HCT116 (cell line): ENCODE results near the gene SOCS4. TPM values are rescaled to one million over a fixed set of nuclear protein-coding genes. Genes with fewer than 3 reads are reported as not detected.

Experiments used
- ATAC-seq: fragments of 200-7000 bp; cut with Tn5 transposase; 2 replicates; pipeline ENCODE4 v1.9.1; 2020; ENCODE audit warnings: mild to moderate bottlenecking, moderate library complexity
- BruUV-seq: library from RNA; stranded (reverse); fragments of 400-500 nt; replicated peaks from 2 replicates; lab custom pipeline; 2021; lab: Mats Ljungman, UMichigan
- CTCF ChIA-PET: fragments of 300-600 bp; sonication (Branson Sonifier 250); formaldehyde crosslinking; loops from one replicate; lab custom pipeline; 2021; ENCODE audit warnings: antibody characterized with exemption; lab: Charles Lee
- POLR2A ChIA-PET: fragments of 300-600, 350-600 bp; sonication (Branson Sonifier 250); formaldehyde crosslinking; loops from one replicate; lab custom pipeline; 2021; ENCODE audit warnings: antibody characterized with exemption; lab: Charles Lee
- RAD21 ChIA-PET, 2 experiments: fragments of 300-600 bp; sonication (Branson Sonifier 250); formaldehyde crosslinking; loops; one replicate each; lab custom pipeline; 2023; ENCODE audit warnings: low total read pairs in 2 of 2; ENCODE audit not compliant: uncharacterized antibody in 2 of 2, unreplicated experiment in 2 of 2, low non-redundant PET in 1 of 2; lab: Charles Lee
- DNase-seq: peaks from one replicate; pipeline ENCODE4 v3.0.0-alpha.2; 2010; ENCODE audit warnings: low read depth, low spot score
- H2AFZ ChIP-seq: fragments of 200-600 bp; shearing (Covaris generic), sonication (generic); 2 replicates; pipeline ENCODE4 v1.6.1; 2017; ENCODE audit warnings: low read depth, mixed run types, mixed read lengths, antibody characterized with exemption, low read length; ENCODE audit not compliant: poor library complexity, severe bottlenecking
- H3K27ac ChIP-seq: 2 replicates; pipeline ENCODE4 v1.5.1; 2012; ENCODE audit warnings: low read depth, low read length
- H3K27me3 ChIP-seq: fragments of 200-600 bp; sonication (generic); 2 replicates; pipeline ENCODE4 v1.6.1; 2016; ENCODE audit warnings: mixed run types, low read length, mixed read lengths; ENCODE audit not compliant: insufficient read depth
- H3K36me3 ChIP-seq, 2 experiments: fragments of 200-500 bp in 1 of 2; fragments of 200-600 bp in 1 of 2; sonication (Bioruptor generic) in 1 of 2; sonication (generic) in 1 of 2; 2 replicates each; pipeline versions ENCODE4 v1.5.1 to v1.6.1; 2014 to 2016; ENCODE audit warnings: low read length in 2 of 2, inconsistent platforms in 1 of 2, mixed read lengths in 1 of 2, mixed run types in 1 of 2; ENCODE audit not compliant: insufficient read depth in 2 of 2, control insufficient read depth in 1 of 2
- H3K4me1 ChIP-seq, 2 experiments: fragments of 200-600 bp in 1 of 2; sonication (generic) in 1 of 2; 2 replicates each; pipeline versions ENCODE4 v1.5.1 to v1.6.1; 2012 to 2017; ENCODE audit warnings: low read length in 2 of 2, inconsistent platforms in 1 of 2, mild to moderate bottlenecking in 1 of 2, mixed read lengths in 1 of 2, mixed run types in 1 of 2, moderate library complexity in 1 of 2; ENCODE audit not compliant: insufficient read depth in 2 of 2, control insufficient read depth in 1 of 2
- H3K4me2 ChIP-seq: fragments of 200-600 bp; sonication (generic); 2 replicates; pipeline ENCODE4 v1.6.1; 2017; ENCODE audit warnings: mixed run types, low read length, mixed read lengths
- H3K4me3 ChIP-seq, 2 experiments: fragments of 200-600 bp in 1 of 2; sonication (generic) in 1 of 2; replicated peaks in 1 of 2; 2 replicates each; pipeline ENCODE4 v1.5.1; 2011 to 2016; ENCODE audit warnings: low read length in 2 of 2, control low read depth in 1 of 2, low read depth in 1 of 2, mild to moderate bottlenecking in 1 of 2, mixed read lengths in 1 of 2, mixed run types in 1 of 2
- H3K79me2 ChIP-seq: fragments of 200-600 bp; sonication (generic); 2 replicates; pipeline ENCODE4 v1.6.1; 2017; ENCODE audit warnings: mild to moderate bottlenecking, mixed run types, low read length, moderate library complexity, mixed read lengths; ENCODE audit not compliant: insufficient read depth
- H3K9ac ChIP-seq: fragments of 200-600 bp; sonication (generic); 2 replicates; pipeline ENCODE4 v1.6.1; 2016; ENCODE audit warnings: low read length, mixed read lengths
- H3K9me2 ChIP-seq: fragments of 200-600 bp; sonication (generic), shearing (Covaris generic); 2 replicates; pipeline ENCODE4 v1.6.1; 2017; ENCODE audit warnings: mixed run types, mild to moderate bottlenecking, moderate library complexity; ENCODE audit not compliant: insufficient read depth
- H3K9me3 ChIP-seq, 2 experiments: fragments of 200-500 bp in 1 of 2; fragments of 200-600 bp in 1 of 2; sonication (Bioruptor generic) in 1 of 2; sonication (generic) in 1 of 2; 2 replicates each; pipeline ENCODE4 v1.6.1; 2014 to 2017; ENCODE audit warnings: low read length in 2 of 2, mixed read lengths in 2 of 2, inconsistent platforms in 1 of 2, low read depth in 1 of 2, mild to moderate bottlenecking in 1 of 2, mixed run types in 1 of 2, moderate library complexity in 1 of 2; ENCODE audit not compliant: control insufficient read depth in 1 of 2, insufficient read depth in 1 of 2
- H4K20me1 ChIP-seq: fragments of 200-600 bp; sonication (generic), shearing (Covaris generic); 2 replicates; pipeline ENCODE4 v1.6.1; 2017; ENCODE audit warnings: mixed run types, mild to moderate bottlenecking, moderate library complexity; ENCODE audit not compliant: insufficient read depth
- CBX3 ChIP-seq: IDR thresholded peaks from 2 replicates; pipeline ENCODE4 v1.6.1; 2012; ENCODE audit warnings: low read depth
- CTCF ChIP-seq, 3 experiments: fragments of 200-600 bp in 1 of 3; sonication (generic) in 1 of 3; IDR thresholded peaks in 2 of 3; conservative IDR thresholded peaks in 1 of 3; 2 replicates each; pipeline ENCODE4 v1.5.1; 2012 to 2017; ENCODE audit warnings: low read depth in 2 of 3, low read length in 2 of 3, antibody characterized with exemption in 1 of 3, borderline replicate concordance in 1 of 3, control low read depth in 1 of 3, mild to moderate bottlenecking in 1 of 3, mixed read lengths in 1 of 3, mixed run types in 1 of 3, moderate library complexity in 1 of 3; ENCODE audit not compliant: insufficient read depth in 1 of 3
- EZH2phosphoT487 ChIP-seq: fragments of 200-600 bp; IDR thresholded peaks from 2 replicates; pipeline ENCODE4 v1.6.1; 2018; ENCODE audit warnings: antibody characterized with exemption, borderline replicate concordance
- FOSL1 ChIP-seq: IDR thresholded peaks from 2 replicates; pipeline ENCODE4 v1.6.1; 2012; ENCODE audit warnings: low read depth
- POLR2A ChIP-seq: IDR thresholded peaks from 2 replicates; pipeline ENCODE4 v1.7.0; 2011; ENCODE audit warnings: borderline replicate concordance; ENCODE audit not compliant: insufficient read depth, insufficient read length; ENCODE audit errors: extremely low read depth
- POLR2AphosphoS5 ChIP-seq: IDR thresholded peaks from 2 replicates; pipeline ENCODE4 v1.6.1; 2011; ENCODE audit warnings: mild to moderate bottlenecking, low read depth, low read length, moderate library complexity
- REST ChIP-seq: IDR thresholded peaks from 2 replicates; pipeline ENCODE4 v1.6.1; 2012; ENCODE audit warnings: low read depth
- SIN3A ChIP-seq: IDR thresholded peaks from 2 replicates; pipeline ENCODE4 v1.6.1; 2012; ENCODE audit warnings: low read depth
- ZBTB33 ChIP-seq: IDR thresholded peaks from 2 replicates; pipeline ENCODE4 v1.6.1; 2011; ENCODE audit warnings: mild to moderate bottlenecking, low read length, moderate library complexity; ENCODE audit not compliant: insufficient replicate concordance; ENCODE audit errors: extremely low read depth
- ZNF274 ChIP-seq: fragments of 200-500 bp; sonication (Bioruptor generic); IDR thresholded peaks from 2 replicates; pipeline ENCODE4 v1.6.1; 2014; ENCODE audit warnings: mild to moderate bottlenecking, low read depth, low read length, inconsistent platforms
- intact Hi-C: fragments of 100-400 bp; cut with micrococcal nuclease; formaldehyde crosslinking; loops from 2 replicates; pipeline ENCODE4 v1.10.0; 2022
- total RNA-seq: library from RNA; stranded (reverse); gene quantifications from one replicate; pipeline ENCODE4 v1.2.1, GENCODE V29; 2021; ENCODE audit not compliant: unreplicated experiment

SOCS4 gene
- total RNA-seq, 1 experiment from 2014 or later = 23.7 TPM

- TF ChIP-seq REST (no peak), POLR2AphosphoS5 (peak; percentile 77), EZH2phosphoT487 (no peak)
- TF ChIP-seq, all 23 proteins: peak for 12
Observed at GRCh38 chr14:55026793-55027561, at the start of gene SOCS4, which contains the start of gene WDHD1 (continued).

- H3K4me1 ChIP-seq = no peaks in the 10 kb centered on the region
- no peaks in the 10 kb centered on the region for H3K9me2 ChIP-seq
- no peaks in the 10 kb centered on the region for H3K27me3 ChIP-seq
- no peaks in the 10 kb centered on the region for H3K79me2 ChIP-seq
- H2AFZ ChIP-seq = no peak overlapping the region
- H3K27ac ChIP-seq = no peak overlapping the region
- ATAC-seq (no peak), DNase-seq (no peak)
- intact Hi-C loops = no loop called here
- ChIA-PET RAD21 (no interaction called here), POLR2A (no interaction called here), CTCF (no interaction called here)
- H3K9ac ChIP-seq = no peak overlapping the region
- no peaks in the 10 kb centered on the region for H3K9me3 ChIP-seq
- H4K20me1 ChIP-seq = no peaks in the 10 kb centered on the region
- H3K4me3 ChIP-seq = no peak overlapping the region
- peaks cover 4 to 24% of the 10 kb centered on the region in 2 experiments for H3K36me3 ChIP-seq
- no peak overlapping the region for H3K4me2 ChIP-seq
- no TSS peak for BruUV-seq
- TF ChIP-seq EZH2phosphoT487 (no peak), REST (no peak), SIN3A (no peak), ZBTB33 (no peak), FOSL1 (no peak), ZNF274 (no peak), CTCF (IDR thresholded peaks at IDR 0.05 in 2 of 3, conservative IDR thresholded peaks at IDR 0.05 in 1 of 3; ENCODE audit: borderline replicate concordance in 1 of 3, insufficient read depth in 1 of 3, low read depth in 2 of 3, low read length in 2 of 3) (no peak), CBX3 (no peak), POLR2A (no peak)
Observed at GRCh38 chr14:54979039-54979438, 48.0 kb upstream of the SOCS4 start.
